HG03432 (cell line): ENCODE results near the gene SLC25A6.
"Not testable (repeated sequence)": the region's sequence is repeated elsewhere in the genome, so short reads cannot be mapped to it uniquely, and the experiment has no call there.

Experiments used
- ATAC-seq: cut with Tn5 transposase; IDR thresholded peaks from one replicate; pipeline ENCODE4 v1.9.1; 2021; ENCODE audit warnings: mild to moderate bottlenecking, moderate library complexity; ENCODE audit not compliant: unreplicated experiment

Gene SLC25A6

GRCh38 chrX:1416327-1416784 lies 24.4 kb upstream of the SLC25A6 start:
- ATAC-seq: no peak

- ATAC-seq: no peak
Observed at GRCh38 chrX:1412551-1413161, 20.7 kb upstream of the SLC25A6 start.

GRCh38 chrX:1411326-1411725 lies 19.4 kb upstream of the SLC25A6 start:
- ATAC-seq: no peak

GRCh38 chrX:1407035-1407434 lies 15.1 kb upstream of the SLC25A6 start:
- no peak for ATAC-seq

- not testable (repeated sequence) for ATAC-seq
Observed at GRCh38 chrX:1405769-1406168, 13.9 kb upstream of the SLC25A6 start.

GRCh38 chrX:1403867-1404266 lies 12.0 kb upstream of the SLC25A6 start:
- ATAC-seq: not testable (repeated sequence)

GRCh38 chrX:1403228-1403627 lies 11.3 kb upstream of the SLC25A6 start:
- ATAC-seq: no peak

- ATAC-seq: no peak
Observed at GRCh38 chrX:1401611-1402430, 9.9 kb upstream of the SLC25A6 start.

GRCh38 chrX:1400742-1401471 lies 9.0 kb upstream of the SLC25A6 start:
- ATAC-seq: no peak

- no peak for ATAC-seq
Observed at GRCh38 chrX:1400049-1400448, 8.1 kb upstream of the SLC25A6 start.

GRCh38 chrX:1398431-1399340 lies 6.8 kb upstream of the SLC25A6 start:
- ATAC-seq: no peak

- ATAC-seq: no peak
Observed at GRCh38 chrX:1397441-1398270, 5.7 kb upstream of the SLC25A6 start.

GRCh38 chrX:1397001-1397400 lies 5.1 kb upstream of the SLC25A6 start:
- ATAC-seq: no peak

- ATAC-seq: no peak
Observed at GRCh38 chrX:1395646-1396216, 3.8 kb upstream of the SLC25A6 start.

- ATAC-seq: no peak
Observed at GRCh38 chrX:1394731-1395501, 3.0 kb upstream of the SLC25A6 start.

- ATAC-seq: no peak
Observed at GRCh38 chrX:1393871-1394615, 2.1 kb upstream of the SLC25A6 start.

- ATAC-seq: peak; percentile 30
Observed at GRCh38 chrX:1392376-1393068, 609 bp upstream of the SLC25A6 start.

- ATAC-seq: no peak
Observed at GRCh38 chrX:1391370-1391706, 575 bp downstream of the SLC25A6 start.
